Endodermal cell (in vitro differentiated cells): Measurements from ENCODE around the gene IL10RA. TPM values are rescaled to one million over a fixed set of nuclear protein-coding genes. Genes with fewer than 3 reads are reported as not detected.
A peak's percentile ranks its signal among the peaks of the same experiment; 100 is the strongest.

Source experiments
- DNase-seq: peaks from one replicate; pipeline ENCODE4 v3.0.0-alpha.2; 2017
- H3K27ac ChIP-seq: 2 replicates; pipeline ENCODE4 v1.5.1; 2013; ENCODE audit warnings: mild to moderate bottlenecking, low read depth, low read length, moderate library complexity
- H3K27me3 ChIP-seq: 2 replicates; pipeline ENCODE4 v1.6.1; 2013; ENCODE audit warnings: mild to moderate bottlenecking, low read length, moderate library complexity; ENCODE audit not compliant: insufficient read depth, control insufficient read depth, poor library complexity, severe bottlenecking
- H3K36me3 ChIP-seq: 2 replicates; pipeline ENCODE4 v1.7.0; 2013; ENCODE audit warnings: mild to moderate bottlenecking, low read length, moderate library complexity; ENCODE audit not compliant: control insufficient read depth, insufficient read depth
- H3K4me1 ChIP-seq: one replicate; pipeline ENCODE4 v1.7.0; 2013; ENCODE audit warnings: low read length; ENCODE audit not compliant: control insufficient read depth, insufficient read depth
- H3K4me3 ChIP-seq: 2 replicates; pipeline ENCODE4 v1.5.1; 2013; ENCODE audit warnings: mild to moderate bottlenecking, low read length, moderate library complexity
- H3K9ac ChIP-seq: 2 replicates; pipeline ENCODE4 v1.6.1; 2013; ENCODE audit warnings: mild to moderate bottlenecking, low read length, moderate library complexity; ENCODE audit not compliant: poor library complexity, severe bottlenecking; ENCODE audit errors: extremely low read depth
- H3K9me3 ChIP-seq: 2 replicates; pipeline ENCODE4 v1.6.1; 2013; ENCODE audit warnings: mild to moderate bottlenecking, low read length, moderate library complexity; ENCODE audit not compliant: control insufficient read depth
- H3K27ac Mint-ChIP-seq: 2 replicates; pipeline ENCODE4 v1.8.0; 2020; ENCODE audit warnings: mixed read lengths
- H3K27me3 Mint-ChIP-seq: 2 replicates; pipeline ENCODE4 v1.8.0; 2021; ENCODE audit warnings: mild to moderate bottlenecking, mixed read lengths; ENCODE audit not compliant: insufficient read depth
- H3K36me3 Mint-ChIP-seq: 2 replicates; pipeline ENCODE4 v1.8.0; 2020; ENCODE audit warnings: low read depth, mixed read lengths
- H3K4me1 Mint-ChIP-seq: 2 replicates; pipeline ENCODE4 v1.8.0; 2020; ENCODE audit warnings: mixed read lengths
- H3K4me3 Mint-ChIP-seq: 2 replicates; pipeline ENCODE4 v1.8.0; 2020; ENCODE audit warnings: mild to moderate bottlenecking, moderate library complexity, mixed read lengths
- H3K9me3 Mint-ChIP-seq: 2 replicates; pipeline ENCODE4 v1.8.0; 2020; ENCODE audit warnings: mild to moderate bottlenecking, mixed read lengths
- WGBS, 2 experiments: methylation state at CpG; one replicate each; pipeline versions ENCODE4 v1.1.5 to v1.1.7; 2013; ENCODE audit warnings: missing lambda C conversion rate in 2 of 2, mixed read lengths in 1 of 2; ENCODE audit not compliant: insufficient coverage in 1 of 2, insufficient read length in 1 of 2; 5-methylcytosine and 5-hydroxymethylcytosine counted together
- total RNA-seq, 2 donors: library from RNA; stranded (reverse); fragmentation: NEBNext Ultra II Directional in 1 of 2; extraction: Animal tissue kit (Norgen Biotek cat#: 25700) in 1 of 2; gene quantifications; 2 replicates in 1 of 2; 3 replicates in 1 of 2; pipeline ENCODE4 v1.2.1, GENCODE V29; 2021
- TF ChIP-seq, protein P1 (sequence below): fragments of 200-600 bp; sonication (generic); conservative IDR thresholded peaks from 2 replicates; pipeline ENCODE4 v1.5.0; 2021; ENCODE audit warnings: antibody characterized with exemption, mild to moderate bottlenecking

Gene IL10RA
- total RNA-seq, 2 donors from 2014 or later: 0.46 to 0.51 TPM

DNA sequence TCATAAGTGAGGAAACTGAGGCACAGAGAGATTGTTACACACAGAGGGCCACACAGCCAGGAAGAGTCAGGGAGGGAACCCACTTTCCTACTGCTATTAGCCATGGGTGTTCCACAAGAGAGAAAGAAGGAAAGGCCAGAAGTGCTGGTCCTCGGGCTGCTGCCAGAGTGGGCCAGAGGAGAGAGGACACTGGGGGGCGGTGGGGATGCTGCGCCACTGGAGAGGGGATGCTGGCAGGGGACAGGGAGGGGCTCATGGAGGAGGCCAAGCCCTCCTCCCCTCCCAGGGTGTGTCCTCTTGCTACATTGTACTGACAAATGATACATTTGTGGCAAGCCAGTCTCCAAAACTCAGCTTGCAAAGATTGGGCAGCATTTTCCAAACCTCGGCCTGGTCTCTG lies 9.9 kb downstream of the IL10RA start:
- Histone ChIP-seq H3K4me3 (no peak overlapping the region), H3K9me3 (no peaks in the 10 kb centered on the region), H3K36me3 (no peaks in the 10 kb centered on the region), H3K27ac (no peak overlapping the region), H3K9ac (no peak overlapping the region), H3K27me3 (no peaks in the 10 kb centered on the region), H3K4me1 (no peaks in the 10 kb centered on the region)
- no peaks in the 10 kb centered on the region for H3K36me3 Mint-ChIP-seq
- no peak overlapping the region for H3K27ac Mint-ChIP-seq
- no peak overlapping the region for H3K4me3 Mint-ChIP-seq
- TF ChIP-seq, protein P1, sequence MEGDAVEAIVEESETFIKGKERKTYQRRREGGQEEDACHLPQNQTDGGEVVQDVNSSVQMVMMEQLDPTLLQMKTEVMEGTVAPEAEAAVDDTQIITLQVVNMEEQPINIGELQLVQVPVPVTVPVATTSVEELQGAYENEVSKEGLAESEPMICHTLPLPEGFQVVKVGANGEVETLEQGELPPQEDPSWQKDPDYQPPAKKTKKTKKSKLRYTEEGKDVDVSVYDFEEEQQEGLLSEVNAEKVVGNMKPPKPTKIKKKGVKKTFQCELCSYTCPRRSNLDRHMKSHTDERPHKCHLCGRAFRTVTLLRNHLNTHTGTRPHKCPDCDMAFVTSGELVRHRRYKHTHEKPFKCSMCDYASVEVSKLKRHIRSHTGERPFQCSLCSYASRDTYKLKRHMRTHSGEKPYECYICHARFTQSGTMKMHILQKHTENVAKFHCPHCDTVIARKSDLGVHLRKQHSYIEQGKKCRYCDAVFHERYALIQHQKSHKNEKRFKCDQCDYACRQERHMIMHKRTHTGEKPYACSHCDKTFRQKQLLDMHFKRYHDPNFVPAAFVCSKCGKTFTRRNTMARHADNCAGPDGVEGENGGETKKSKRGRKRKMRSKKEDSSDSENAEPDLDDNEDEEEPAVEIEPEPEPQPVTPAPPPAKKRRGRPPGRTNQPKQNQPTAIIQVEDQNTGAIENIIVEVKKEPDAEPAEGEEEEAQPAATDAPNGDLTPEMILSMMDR: no peak
- H3K9me3 Mint-ChIP-seq: no peaks in the 10 kb centered on the region
- 89 to 100% methylated on average over 1 to 4 of the region's 4 CpGs for WGBS, 2 experiments
- no peak for DNase-seq
- H3K27me3 Mint-ChIP-seq: no peaks in the 10 kb centered on the region
- H3K4me1 Mint-ChIP-seq: no peaks in the 10 kb centered on the region

DNA sequence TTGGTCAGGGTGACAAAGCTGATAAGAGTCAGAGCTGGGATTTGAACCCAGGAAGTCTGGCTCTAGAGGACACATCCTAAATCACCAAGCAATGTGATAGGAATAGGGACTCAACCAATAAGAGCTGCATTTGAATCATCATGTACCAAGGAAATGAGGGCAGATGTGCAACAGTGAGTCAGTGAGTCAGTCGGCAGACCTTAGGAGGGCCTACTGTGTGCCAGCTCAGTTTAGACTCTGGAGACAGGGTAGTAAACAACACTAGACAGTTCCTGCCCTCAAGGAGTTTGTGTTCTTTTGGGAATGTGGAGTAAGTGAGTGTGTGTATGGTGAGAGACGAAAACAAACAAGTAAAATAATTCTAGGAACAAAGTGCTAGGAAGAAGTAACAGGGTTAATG lies 11.2 kb downstream of the IL10RA start:
- no peak overlapping the region for H3K4me3 Mint-ChIP-seq
- 92 to 100% methylated on average over 2 of the region's 2 CpGs for WGBS, 2 experiments
- no peak overlapping the region for H3K4me3 ChIP-seq

DNA sequence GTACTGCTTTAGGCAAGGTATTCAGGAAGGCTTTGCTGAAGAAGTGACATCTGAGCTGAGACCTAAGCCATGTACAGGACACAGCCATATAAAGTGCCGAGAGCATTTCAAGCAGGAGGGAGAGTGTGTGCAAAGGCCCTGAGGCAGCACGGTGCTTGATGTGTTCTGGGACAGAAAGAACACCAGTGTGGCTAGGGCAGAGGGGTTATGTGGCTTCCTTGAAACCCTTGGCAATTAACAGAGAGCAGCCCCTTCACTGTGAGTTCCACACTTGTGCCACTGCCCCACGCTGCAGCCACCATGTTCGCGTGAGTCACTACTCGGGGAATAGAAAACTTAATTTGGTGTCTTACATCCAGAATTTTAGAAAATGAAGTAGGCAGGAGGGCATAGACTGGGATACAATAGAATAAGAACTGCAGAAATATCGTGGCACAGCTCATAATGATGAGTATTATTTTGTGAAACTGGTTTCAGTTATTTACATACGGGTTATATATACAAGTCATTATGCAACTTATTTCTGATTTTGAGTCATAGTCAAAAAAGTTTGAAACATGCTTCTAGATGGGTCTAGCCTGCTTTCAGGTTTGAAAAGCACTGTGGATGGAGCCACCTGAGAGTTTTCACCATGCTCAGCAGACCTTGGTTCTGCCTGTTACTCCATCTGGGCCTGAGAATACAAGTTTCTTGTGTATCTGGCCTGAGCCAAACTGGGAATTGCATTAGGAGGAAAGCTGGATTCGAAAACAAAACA lies 11.8 kb downstream of the IL10RA start:
- Histone ChIP-seq H3K4me1 (no peaks in the 10 kb centered on the region), H3K4me3 (no peak overlapping the region), H3K36me3 (no peaks in the 10 kb centered on the region), H3K27me3 (no peaks in the 10 kb centered on the region), H3K9ac (no peak overlapping the region), H3K9me3 (no peaks in the 10 kb centered on the region), H3K27ac (no peak overlapping the region)
- Mint-ChIP-seq H3K36me3 (no peaks in the 10 kb centered on the region), H3K27me3 (no peaks in the 10 kb centered on the region), H3K27ac (no peak overlapping the region), H3K4me1 (peaks cover 6% of the 10 kb centered on the region), H3K9me3 (no peaks in the 10 kb centered on the region), H3K4me3 (no peak overlapping the region)
- DNase-seq: peak; percentile 17
- TF ChIP-seq, protein P1: no peak
- WGBS, 2 experiments: 92 to 98% methylated on average over 5 to 9 of the region's 9 CpGs

More for the DNA sequence above, 11.2 kb downstream of the IL10RA start:
- Mint-ChIP-seq H3K4me1 (peaks cover 3% of the 10 kb centered on the region), H3K36me3 (no peaks in the 10 kb centered on the region), H3K27ac (no peak overlapping the region), H3K27me3 (no peaks in the 10 kb centered on the region), H3K9me3 (no peaks in the 10 kb centered on the region)
- TF ChIP-seq, protein P1: no peak
- Histone ChIP-seq H3K9me3 (no peaks in the 10 kb centered on the region), H3K27ac (no peak overlapping the region), H3K4me1 (no peaks in the 10 kb centered on the region), H3K9ac (no peak overlapping the region), H3K36me3 (no peaks in the 10 kb centered on the region), H3K27me3 (no peaks in the 10 kb centered on the region)
- peak; percentile 10 for DNase-seq
